ENCODE results near the gene EARS2.
A peak's percentile ranks its signal among the peaks of the same experiment; 100 is the strongest.

EARS2 gene

DNA sequence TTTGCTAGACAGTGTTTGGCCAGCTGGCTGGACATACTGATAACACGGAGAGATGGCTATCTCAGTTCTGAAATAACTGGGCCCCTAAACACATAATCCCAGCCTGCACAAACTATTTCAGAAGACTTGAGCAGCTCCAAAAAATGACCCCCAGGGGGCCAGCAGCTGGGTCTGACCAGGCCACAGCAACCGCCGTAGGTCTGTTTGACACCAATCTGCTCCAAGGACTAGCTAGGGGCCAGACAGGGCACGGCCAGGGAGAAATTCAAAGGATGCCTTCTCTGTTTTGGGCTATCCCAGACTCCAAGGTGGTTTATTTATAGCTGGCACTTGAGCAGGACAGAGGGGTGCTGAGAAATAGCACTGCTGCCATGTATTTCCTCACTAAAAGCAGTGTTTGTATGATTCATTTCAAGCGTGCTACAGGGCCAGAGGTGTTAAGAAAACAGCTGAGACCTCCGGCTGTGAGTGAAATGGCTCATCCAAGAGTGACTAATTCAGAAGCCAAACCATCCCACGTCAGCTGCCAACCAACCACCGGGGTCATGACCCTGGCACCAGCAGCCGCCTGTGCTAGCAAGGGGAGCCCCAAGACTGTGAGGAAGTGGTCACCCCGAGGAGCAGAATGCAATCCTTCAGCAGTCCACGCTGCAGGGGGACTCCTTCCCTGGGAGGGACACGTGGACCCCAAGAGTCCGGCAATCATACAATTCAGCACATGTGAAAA is 52.5 kb downstream of the EARS2 start:
- DNase-seq: peak; percentile 65 to 81

GRCh38 chr16:23504076-23504452 is 53.1 kb downstream of the EARS2 start:
- peak in 1 of 2 donors; percentile 16 for DNase-seq

GRCh38 chr16:23502466-23502865 is 54.7 kb downstream of the EARS2 start:
- no peak for DNase-seq

GRCh38 chr16:23501291-23501690 is 55.9 kb downstream of the EARS2 start:
- DNase-seq: no peak

GRCh38 chr16:23500862-23501225 is 56.3 kb downstream of the EARS2 start:
- DNase-seq: no peak

GRCh38 chr16:23500212-23500861 is 56.8 kb downstream of the EARS2 start:
- no peak for DNase-seq

GRCh38 chr16:23499801-23500200 is 57.3 kb downstream of the EARS2 start:
- DNase-seq: no peak

GRCh38 chr16:23498863-23499262 is 58.3 kb downstream of the EARS2 start:
- no peak for DNase-seq

GRCh38 chr16:23497543-23497868 is 59.6 kb downstream of the EARS2 start:
- DNase-seq: no peak

- DNase-seq: no peak
Measured at GRCh38 chr16:23496821-23497542, 60.2 kb downstream of the EARS2 start.

DNA sequence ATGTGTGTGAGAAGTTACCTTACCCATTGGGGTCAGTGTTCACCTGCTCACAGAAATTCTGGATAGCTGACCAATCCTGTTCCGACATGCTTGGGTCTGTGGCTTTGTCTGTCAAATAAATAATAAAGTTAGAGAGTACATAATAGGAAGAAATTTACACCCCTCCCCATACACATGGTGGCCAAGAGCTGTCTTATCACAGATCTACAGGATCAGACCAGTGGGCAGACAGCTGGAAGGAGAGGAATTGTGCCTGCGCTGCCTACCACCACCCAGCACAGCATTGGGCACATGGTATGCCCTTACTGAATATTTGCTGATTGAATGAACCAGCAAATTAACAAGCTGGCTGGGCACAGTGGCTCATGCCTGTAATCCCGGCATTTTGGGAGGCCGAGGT is 61.5 kb downstream of the EARS2 start:
- no peak for DNase-seq

GRCh38 chr16:23494188-23494587 is 63.0 kb downstream of the EARS2 start:
- no peak for DNase-seq

GRCh38 chr16:23491490-23492391 is 65.4 kb downstream of the EARS2 start:
- DNase-seq: no peak

DNA sequence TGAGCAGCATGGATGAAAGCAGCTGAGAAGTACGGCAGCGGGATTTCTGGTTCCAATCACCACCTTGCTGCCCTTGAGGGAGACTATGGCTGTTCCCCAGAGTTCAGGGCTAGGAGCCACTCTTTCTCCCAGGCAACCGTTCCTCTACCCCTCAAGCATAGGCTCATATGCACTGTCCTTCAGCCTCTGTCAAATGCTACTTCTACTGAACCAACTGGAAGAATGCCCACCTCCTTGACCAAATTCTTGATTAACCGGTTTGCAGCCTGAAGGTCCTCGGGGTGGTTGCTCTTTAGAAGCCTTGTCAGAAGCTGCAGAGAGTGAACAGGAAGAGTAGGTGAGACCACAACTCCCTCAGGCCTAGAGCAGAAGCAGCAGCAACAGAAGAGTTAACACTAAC is 70.7 kb downstream of the EARS2 start:
- DNase-seq: no peak

GRCh38 chr16:23485841-23486240 is 71.3 kb downstream of the EARS2 start:
- DNase-seq: no peak

DNA sequence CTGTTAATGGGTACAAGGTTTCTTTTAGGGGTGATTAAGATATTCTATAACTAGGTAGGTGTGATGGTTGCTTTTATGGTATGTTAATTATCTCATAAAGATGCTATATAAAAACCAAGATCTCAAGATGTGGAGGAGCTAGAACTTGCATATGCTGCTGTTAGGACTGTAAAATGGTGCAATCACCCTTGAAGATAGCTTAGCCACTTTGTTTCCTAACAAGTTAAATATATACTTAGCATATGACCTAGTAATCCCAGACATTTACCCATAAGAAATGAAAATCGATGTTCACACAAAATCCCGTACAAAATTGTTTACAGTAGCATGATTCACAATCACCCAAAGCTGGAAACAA is 71.9 kb downstream of the EARS2 start:
- DNase-seq: no peak

- no peak for DNase-seq
Measured at GRCh38 chr16:23484510-23485256, 72.5 kb downstream of the EARS2 start.

- DNase-seq: peak; percentile 18 to 38
Measured at GRCh38 chr16:23483492-23483891, 73.7 kb downstream of the EARS2 start.

DNA sequence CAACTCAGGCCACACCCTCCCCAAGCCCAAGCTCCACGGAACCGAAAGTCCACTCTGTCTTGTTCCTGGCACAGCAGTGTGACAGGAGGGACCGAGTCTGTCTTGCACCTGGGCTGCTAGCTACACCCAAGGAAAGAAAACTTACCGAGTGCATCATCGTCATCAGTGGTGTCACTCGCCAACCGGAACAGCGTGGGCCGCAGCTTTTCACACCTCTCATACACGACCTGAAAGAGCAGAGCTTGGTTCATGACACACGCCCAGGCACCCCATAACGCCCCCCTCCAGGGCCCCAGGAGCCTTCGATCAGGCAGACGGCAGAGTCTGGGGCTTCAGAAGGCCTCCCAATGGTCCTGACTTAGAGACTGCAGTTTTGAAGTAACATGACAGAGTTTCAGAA is 74.4 kb downstream of the EARS2 start:
- DNase-seq: peak; percentile 68 to 79

GRCh38 chr16:23480257-23480656 is 76.9 kb downstream of the EARS2 start:
- no peak for DNase-seq

GRCh38 chr16:23479138-23479537 is 78.0 kb downstream of the EARS2 start:
- DNase-seq: no peak

DNA sequence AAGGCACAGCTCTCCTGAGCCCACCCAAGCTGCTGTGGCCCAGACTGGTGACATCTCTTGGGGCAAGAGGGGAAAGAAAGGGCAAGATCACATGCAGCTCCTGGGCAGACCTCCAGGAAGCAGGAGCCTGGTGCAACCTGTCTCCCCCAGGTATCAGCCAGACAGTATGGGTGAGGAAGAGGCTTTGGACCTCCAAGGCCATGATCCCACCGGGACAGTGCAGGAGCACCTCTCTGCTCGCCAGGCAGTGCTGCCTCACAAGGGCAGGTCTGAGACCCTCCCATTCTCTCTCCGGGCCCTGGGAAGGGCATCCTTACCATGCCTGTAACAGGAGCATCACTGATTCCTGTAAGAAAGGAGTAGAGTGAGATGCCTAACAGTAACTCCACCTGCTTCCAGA is 78.6 kb downstream of the EARS2 start:
- DNase-seq: no peak

GRCh38 chr16:23476289-23476688 is 80.9 kb downstream of the EARS2 start:
- DNase-seq: no peak

Data from CD4-positive, alpha-beta T cell treated with Interleukin-4 for 1 hour (primary cell).